BJ (cell line): ENCODE results near the gene CDR2. TPM values are rescaled to one million over a fixed set of nuclear protein-coding genes. Genes with fewer than 3 reads are reported as not detected.

ENCODE experiments used
- CTCF ChIA-PET: fragments of 350-600 bp; formaldehyde crosslinking; extraction: SDS; loops from one replicate; lab custom pipeline; 2021; ENCODE audit warnings: antibody characterized with exemption, inconsistent platforms; lab: Yijun Ruan, JAX
- POLR2A ChIA-PET: fragments of 300-600 bp; sonication (Branson Sonifier 250); formaldehyde crosslinking; extraction: SDS; loops from one replicate; lab custom pipeline; 2021; ENCODE audit warnings: antibody characterized with exemption; lab: Charles Lee
- DNase-seq: peaks from one replicate; pipeline ENCODE4 v3.0.0-alpha.2; 2011; ENCODE audit warnings: low read depth
- H3K27me3 ChIP-seq: 2 replicates; pipeline ENCODE4 v1.6.0; 2011; ENCODE audit warnings: low read length; ENCODE audit not compliant: control insufficient read depth, insufficient read depth
- H3K36me3 ChIP-seq: 2 replicates; pipeline ENCODE4 v1.5.1; 2011; ENCODE audit warnings: low read length; ENCODE audit not compliant: control insufficient read depth, insufficient read depth
- H3K4me3 ChIP-seq: 2 replicates; pipeline ENCODE4 v1.5.1; 2011; ENCODE audit warnings: low read depth, mild to moderate bottlenecking, control low read depth, low read length
- polyA plus RNA-seq: library from polyadenylated mRNA; depleted of rRNA; stranded (reverse); fragments of >200 nt; gene quantifications from 2 replicates; pipeline ENCODE4 v1.2.3, GENCODE V29; 2011
- TF ChIP-seq, protein P1 (sequence below): IDR thresholded peaks from 2 replicates; pipeline ENCODE4 v1.5.1; 2011; ENCODE audit warnings: low read depth, mild to moderate bottlenecking, control low read depth, inconsistent platforms, low read length, moderate library complexity; ENCODE audit not compliant: insufficient read depth

CDR2 gene
- polyA plus RNA-seq, 1 experiment, result 41.5 TPM

DNA sequence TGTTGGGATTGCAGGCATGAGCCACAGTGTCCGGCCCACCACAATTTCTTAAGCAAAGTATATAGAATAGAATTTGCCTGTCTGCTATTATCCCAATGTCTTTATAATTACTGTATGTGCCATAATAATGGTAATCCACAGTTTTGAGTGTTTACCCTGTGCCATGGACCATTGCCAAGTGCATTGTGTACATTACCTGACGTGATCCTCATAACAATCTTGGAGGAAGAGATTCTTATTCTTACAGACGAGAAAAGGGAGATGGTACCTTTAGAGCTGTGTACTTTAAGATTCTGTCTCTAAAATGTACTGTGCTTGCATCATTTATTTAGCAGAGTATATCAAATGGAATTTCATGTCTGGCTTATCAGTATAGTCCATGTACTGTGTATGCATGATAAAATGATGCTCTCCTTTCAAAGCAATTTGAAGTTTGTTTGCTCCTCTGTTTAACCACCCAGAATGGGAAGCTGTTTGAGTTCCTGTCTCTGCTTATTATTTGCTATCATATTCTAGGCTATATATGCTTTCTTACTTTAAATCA lies 13.8 kb upstream of the CDR2 start:
- no peaks in the 10 kb centered on the region for H3K27me3 ChIP-seq
- H3K36me3 ChIP-seq, result no peaks in the 10 kb centered on the region
- DNase-seq, result no peak
- ChIA-PET POLR2A (no interaction called here), CTCF (interaction anchor here (0.6 kb wide), 1 partner anchor 10 kb away, joined by 3 read pairs; no protein-coding TSS in a partner anchor)
- TF ChIP-seq, protein P1, sequence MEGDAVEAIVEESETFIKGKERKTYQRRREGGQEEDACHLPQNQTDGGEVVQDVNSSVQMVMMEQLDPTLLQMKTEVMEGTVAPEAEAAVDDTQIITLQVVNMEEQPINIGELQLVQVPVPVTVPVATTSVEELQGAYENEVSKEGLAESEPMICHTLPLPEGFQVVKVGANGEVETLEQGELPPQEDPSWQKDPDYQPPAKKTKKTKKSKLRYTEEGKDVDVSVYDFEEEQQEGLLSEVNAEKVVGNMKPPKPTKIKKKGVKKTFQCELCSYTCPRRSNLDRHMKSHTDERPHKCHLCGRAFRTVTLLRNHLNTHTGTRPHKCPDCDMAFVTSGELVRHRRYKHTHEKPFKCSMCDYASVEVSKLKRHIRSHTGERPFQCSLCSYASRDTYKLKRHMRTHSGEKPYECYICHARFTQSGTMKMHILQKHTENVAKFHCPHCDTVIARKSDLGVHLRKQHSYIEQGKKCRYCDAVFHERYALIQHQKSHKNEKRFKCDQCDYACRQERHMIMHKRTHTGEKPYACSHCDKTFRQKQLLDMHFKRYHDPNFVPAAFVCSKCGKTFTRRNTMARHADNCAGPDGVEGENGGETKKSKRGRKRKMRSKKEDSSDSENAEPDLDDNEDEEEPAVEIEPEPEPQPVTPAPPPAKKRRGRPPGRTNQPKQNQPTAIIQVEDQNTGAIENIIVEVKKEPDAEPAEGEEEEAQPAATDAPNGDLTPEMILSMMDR, result no peak
- no peak overlapping the region for H3K4me3 ChIP-seq

DNA sequence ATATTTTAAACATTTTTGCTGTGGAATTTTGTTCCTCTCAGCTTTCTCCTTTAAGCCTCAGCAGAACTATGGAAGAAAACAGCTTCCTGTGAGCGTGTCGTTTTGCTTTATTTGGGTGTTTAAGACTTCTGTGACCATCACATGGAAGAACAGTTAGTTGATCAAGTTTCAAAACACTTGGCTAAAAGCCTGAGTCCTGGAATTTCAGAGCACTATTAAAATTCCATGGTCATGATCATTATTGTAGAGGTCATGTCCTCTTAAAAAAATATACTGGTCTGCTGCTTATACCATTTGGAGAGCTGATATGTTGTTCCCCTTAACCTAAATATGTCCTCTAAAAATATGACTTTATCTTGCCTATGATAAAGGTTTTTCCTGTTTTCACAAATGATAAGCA lies 12.6 kb upstream of the CDR2 start:
- H3K4me3 ChIP-seq, result no peak overlapping the region
- TF ChIP-seq, protein P1, result no peak
- no peaks in the 10 kb centered on the region for H3K36me3 ChIP-seq
- ChIA-PET POLR2A (no interaction called here), CTCF (no interaction called here)
- DNase-seq, result peak; percentile 95
- H3K27me3 ChIP-seq, result no peaks in the 10 kb centered on the region

DNA sequence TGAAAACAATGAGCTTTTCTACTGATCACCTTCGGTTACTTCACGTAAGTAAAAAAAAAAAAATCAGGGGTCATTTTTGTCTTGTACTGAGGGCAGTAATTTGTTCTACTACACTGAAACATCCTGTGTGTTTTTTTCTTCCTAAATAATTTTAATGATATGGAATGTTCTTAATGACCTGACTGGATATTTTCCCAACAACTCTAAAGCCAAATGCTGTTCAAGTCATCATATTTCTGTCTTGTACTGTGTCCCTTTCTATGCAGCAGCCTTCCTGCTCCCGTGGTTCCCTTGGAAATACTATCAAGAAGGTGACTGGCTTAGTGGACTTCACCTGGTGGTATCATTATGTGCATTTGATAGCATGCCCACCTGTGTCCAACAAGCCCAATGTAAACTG lies 10.8 kb upstream of the CDR2 start:
- H3K4me3 ChIP-seq, result no peak overlapping the region
- no peaks in the 10 kb centered on the region for H3K27me3 ChIP-seq
- TF ChIP-seq, protein P1, result no peak
- DNase-seq, result no peak
- H3K36me3 ChIP-seq, result no peaks in the 10 kb centered on the region
- CTCF ChIA-PET, result interaction anchor here (0.6 kb wide), 1 partner anchor 35 kb away, joined by 3 read pairs; no protein-coding TSS in a partner anchor
- POLR2A ChIA-PET, result interaction anchor here (0.6 kb wide), 1 partner anchor 41 kb away, joined by 3 read pairs; no protein-coding TSS in a partner anchor

DNA sequence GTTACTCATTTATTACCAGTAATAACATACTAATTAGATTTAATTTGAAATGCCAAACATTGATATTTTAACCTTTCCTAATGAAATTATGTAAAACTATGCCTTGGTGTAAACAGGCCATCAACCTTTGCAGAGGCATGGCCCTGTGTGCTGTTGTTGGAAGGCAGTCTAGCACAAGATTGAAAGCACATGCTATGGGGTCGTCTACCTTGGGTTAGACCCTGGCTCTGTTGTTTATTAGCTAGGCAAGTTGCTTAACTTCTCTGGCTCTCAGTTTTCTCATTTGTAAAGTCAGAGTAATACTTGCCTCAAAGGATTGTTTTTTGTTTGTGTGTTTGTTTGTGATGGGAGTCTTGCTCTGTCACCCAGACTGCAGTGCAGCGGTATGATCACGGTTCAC lies 9.4 kb upstream of the CDR2 start:
- Histone ChIP-seq H3K4me3 (no peak overlapping the region), H3K27me3 (no peaks in the 10 kb centered on the region), H3K36me3 (no peaks in the 10 kb centered on the region)
- CTCF ChIA-PET, result interaction anchor here (1.1 kb wide), 1 partner anchor 63 kb away, joined by 3 read pairs; no protein-coding TSS in a partner anchor
- POLR2A ChIA-PET, result no interaction called here
- TF ChIP-seq, protein P1, result no peak
- no peak for DNase-seq

DNA sequence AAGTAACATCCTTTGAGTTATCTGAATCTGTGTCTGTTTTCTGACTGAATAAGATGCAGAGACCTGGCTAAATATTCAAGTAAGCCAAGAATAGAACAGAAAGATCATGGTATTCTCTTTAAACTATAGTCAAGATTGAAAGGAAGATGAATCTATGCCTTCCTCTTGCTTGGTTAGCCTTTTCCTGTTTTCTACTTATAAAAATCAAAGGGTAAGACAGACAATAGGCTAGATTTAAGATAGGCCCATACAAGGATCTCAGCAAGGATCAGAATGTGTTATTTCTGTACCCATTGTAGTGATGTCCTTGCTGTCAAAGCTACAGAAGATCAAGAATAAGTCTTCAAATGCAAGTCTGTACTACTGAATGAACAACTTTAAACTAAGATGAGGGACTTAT lies 7.0 kb upstream of the CDR2 start:
- DNase-seq, result no peak
- Histone ChIP-seq H3K4me3 (no peak overlapping the region), H3K36me3 (no peaks in the 10 kb centered on the region), H3K27me3 (no peaks in the 10 kb centered on the region)
- ChIA-PET CTCF (interaction anchor here (1.3 kb wide), 1 partner anchor 81 kb away, joined by 3 read pairs; no protein-coding TSS in a partner anchor), POLR2A (no interaction called here)
- TF ChIP-seq, protein P1, result no peak
